A549 treated with ZK216348 at 1 μM for 4 hours (cell line): Measurements from ENCODE around the gene NEURL3. TPM values are rescaled to one million over a fixed set of nuclear protein-coding genes. Genes with fewer than 3 reads are reported as not detected.

Experiments used
- total RNA-seq: library from RNA; stranded (reverse); fragments of 200-300 nt; extraction: Qiagen RNA extraction; gene quantifications from 5 replicates; pipeline ENCODE4 v1.2.3, GENCODE V29; 2022; ENCODE audit warnings: low read depth

Gene NEURL3, protein sequence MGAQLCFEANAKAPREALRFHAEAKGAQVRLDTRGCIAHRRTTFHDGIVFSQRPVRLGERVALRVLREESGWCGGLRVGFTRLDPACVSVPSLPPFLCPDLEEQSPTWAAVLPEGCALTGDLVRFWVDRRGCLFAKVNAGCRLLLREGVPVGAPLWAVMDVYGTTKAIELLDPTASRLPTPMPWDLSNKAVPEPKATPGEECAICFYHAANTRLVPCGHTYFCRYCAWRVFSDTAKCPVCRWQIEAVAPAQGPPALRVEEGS
- total RNA-seq: 0.82 to 1.2 TPM (median 1.0 TPM) in 5 replicates

DNA sequence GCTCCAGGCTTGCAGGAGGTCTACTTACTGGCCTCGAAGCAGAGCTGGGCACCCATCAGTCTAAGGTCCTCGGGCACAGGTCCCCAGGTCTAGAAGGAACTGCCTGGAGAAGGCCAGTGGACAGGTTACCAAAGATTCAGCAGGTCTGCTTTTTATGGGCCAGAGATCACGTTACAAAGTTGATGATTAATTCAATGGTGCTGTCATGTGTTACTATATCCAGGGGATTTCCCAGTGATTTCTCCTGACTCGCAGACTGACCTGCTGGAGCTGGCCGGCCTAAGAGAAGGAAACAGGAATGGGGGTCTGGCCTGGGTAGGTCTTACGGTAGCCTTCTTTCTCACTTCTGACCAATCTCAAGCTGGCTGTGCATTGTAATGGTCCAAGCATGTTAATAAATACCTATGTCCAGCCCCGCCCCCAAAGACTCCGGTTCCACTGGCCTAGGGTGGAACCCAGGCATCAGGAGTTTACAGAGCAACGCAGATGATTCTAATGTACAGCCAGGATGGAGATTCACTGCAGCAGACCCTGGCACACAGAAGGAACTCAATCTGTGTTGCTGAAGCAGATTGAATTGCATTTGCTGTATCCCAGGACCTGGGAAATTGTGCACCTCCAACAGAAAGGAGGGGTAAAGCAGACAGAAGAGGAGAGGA, at the start of gene NEURL3:
Gene NEURL3 (minus strand): TSS at position 127 of the 659 bp plus-strand sequence. CDS start 71 bp downstream, at position 56.

DNA sequence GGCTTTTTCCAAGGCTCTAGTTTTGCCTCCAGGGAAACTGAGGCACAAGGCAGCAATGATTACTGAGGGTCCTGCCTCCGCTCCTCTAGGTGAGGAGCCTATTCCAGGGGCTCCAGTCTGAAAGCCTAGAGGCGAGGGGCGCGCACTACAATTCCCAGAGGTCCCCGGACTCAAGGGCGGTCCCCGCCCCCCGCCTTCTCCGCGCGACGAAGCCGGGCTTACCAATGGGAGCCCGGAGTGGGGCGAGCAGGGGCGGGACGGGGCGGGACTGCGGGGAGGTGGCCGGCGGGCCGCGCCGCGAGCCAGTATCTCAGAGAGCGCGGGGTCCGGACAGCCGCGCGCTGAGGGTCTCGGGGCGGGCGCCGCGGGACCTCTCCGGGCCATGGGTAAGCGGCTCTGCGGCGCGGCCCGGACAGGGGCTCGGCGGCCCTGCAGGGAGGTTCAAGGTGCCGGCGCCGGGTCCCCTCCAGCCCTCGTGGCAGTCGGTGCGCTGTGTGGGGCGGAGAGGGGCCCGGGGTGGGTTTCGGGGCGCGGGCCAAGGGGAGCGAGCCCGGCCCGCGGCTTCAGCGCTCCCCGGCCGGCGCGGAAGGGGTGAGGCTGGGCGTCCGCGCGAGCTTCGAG, 31.4 kb upstream of the NEURL3 start, which contains the start of gene ARID5A:
Gene ARID5A (plus strand): TSS at position 308 of the 621 bp plus-strand sequence. CDS start 75 bp downstream, at position 383.

Other genes with a start within 250 kb of the NEURL3 start
- gene TMEM127, start 239.4 kb downstream of the NEURL3 start, total RNA-seq: 30.8 to 52.8 TPM (median 47.3 TPM) in 5 replicates
- 54.5 to 92.9 TPM (median 87.8 TPM) in 5 replicates for gene CIAO1, start 239.1 kb downstream of the NEURL3 start, total RNA-seq
- gene SNRNP200, start 199.8 kb downstream of the NEURL3 start, total RNA-seq: 91.2 to 133 TPM (median 126 TPM) in 5 replicates
- gene ITPRIPL1, start 180.0 kb downstream of the NEURL3 start, total RNA-seq: not detected in 5 replicates
- gene NCAPH, start 169.6 kb downstream of the NEURL3 start, total RNA-seq: 39.9 to 46.3 TPM (median 43.7 TPM) in 5 replicates
- gene ARID5A, start 31.4 kb upstream of the NEURL3 start, total RNA-seq: 4.6 to 7.9 TPM (median 7.1 TPM) in 5 replicates
- gene KANSL3, start 133.0 kb upstream of the NEURL3 start, total RNA-seq: 22.0 to 31.2 TPM (median 27.7 TPM) in 5 replicates
- gene FER1L5, start 137.4 kb upstream of the NEURL3 start, total RNA-seq: not detected in 5 replicates
- gene LMAN2L, start 234.7 kb upstream of the NEURL3 start, total RNA-seq: 19.3 to 24.3 TPM (median 21.9 TPM) in 5 replicates